H1 (cell line): Measurements from ENCODE around the gene RGN. TPM values are rescaled to one million over a fixed set of nuclear protein-coding genes. Genes with fewer than 3 reads are reported as not detected.

Source experiments
- CTCF ChIA-PET: fragments of 300-600 bp; sonication (Branson Sonifier 250); formaldehyde crosslinking; loops from one replicate; lab custom pipeline; 2021; ENCODE audit not compliant: partially characterized antibody; lab: Charles Lee
- POLR2A ChIA-PET: fragments of 300-600 bp; sonication (Branson Sonifier 250); formaldehyde crosslinking; loops from one replicate; lab custom pipeline; 2021; ENCODE audit warnings: inconsistent platforms; ENCODE audit not compliant: partially characterized antibody; lab: Charles Lee
- DNase-seq, 2 experiments: peaks; one replicate each; pipeline versions ENCODE4 v3.0.0 to v3.0.0-alpha.2; 2010 to 2022; ENCODE audit warnings: low spot score in 2 of 2, low read depth in 1 of 2, mixed read lengths in 1 of 2
- FAIRE-seq: peaks from 2 replicates; lab custom pipeline; 2011; peaks lifted over from hg19 to GRCh38; lab: Jason Lieb, UNC
- H2AFZ ChIP-seq: 2 replicates; pipeline ENCODE4 v1.8.1; 2012; ENCODE audit warnings: low read length, inconsistent platforms
- H2AK5ac ChIP-seq: 2 replicates; pipeline ENCODE4 v1.6.1; 2013; ENCODE audit warnings: low read depth, low read length
- H2BK120ac ChIP-seq: replicated peaks from 2 replicates; pipeline ENCODE3; 2013; ENCODE audit warnings: low read depth, low read length, inconsistent platforms
- H2BK12ac ChIP-seq: 2 replicates; pipeline ENCODE4 v1.6.1; 2013; ENCODE audit warnings: low read depth, low read length
- H2BK15ac ChIP-seq: 2 replicates; pipeline ENCODE4 v1.6.1; 2013; ENCODE audit warnings: low read length
- H2BK20ac ChIP-seq: 2 replicates; pipeline ENCODE4 v1.6.1; 2013; ENCODE audit warnings: low read length
- H2BK5ac ChIP-seq: 2 replicates; pipeline ENCODE4 v1.6.1; 2013; ENCODE audit warnings: low read depth, low read length
- H3K14ac ChIP-seq: 2 replicates; pipeline ENCODE4 v1.6.1; 2013; ENCODE audit warnings: inconsistent platforms; ENCODE audit not compliant: insufficient read length
- H3K18ac ChIP-seq: 2 replicates; pipeline ENCODE4 v1.6.1; 2013; ENCODE audit warnings: low read length; ENCODE audit errors: extremely low read depth
- H3K23ac ChIP-seq: 2 replicates; pipeline ENCODE4 v1.6.1; 2013; ENCODE audit warnings: inconsistent platforms; ENCODE audit not compliant: insufficient read length
- H3K23me2 ChIP-seq: 2 replicates; pipeline ENCODE4 v1.6.1; 2013; ENCODE audit warnings: low read depth, low read length
- H3K27ac ChIP-seq: 2 replicates; pipeline ENCODE4 v1.6.1; 2011; ENCODE audit warnings: low read depth, low read length, inconsistent platforms
- H3K27me3 ChIP-seq, 4 experiments: replicated peaks in 1 of 4; 1 replicate in 1 of 4; 2 replicates in 3 of 4; pipeline versions ENCODE4 v1.6.1 to v1.8.1; 2011 to 2013; ENCODE audit warnings: low read length in 3 of 4, mild to moderate bottlenecking in 3 of 4, inconsistent platforms in 2 of 4, mixed read lengths in 2 of 4, moderate library complexity in 1 of 4; ENCODE audit not compliant: control insufficient read depth in 3 of 4, insufficient read depth in 3 of 4; ENCODE audit errors: extremely low read depth in 1 of 4
- H3K36me3 ChIP-seq, 4 experiments: 2 replicates each; pipeline versions ENCODE4 v1.6.1 to v1.8.1; 2011 to 2013; ENCODE audit warnings: mild to moderate bottlenecking in 4 of 4, low read length in 3 of 4, moderate library complexity in 2 of 4, control low read depth in 1 of 4, inconsistent platforms in 1 of 4; ENCODE audit not compliant: insufficient read depth in 4 of 4, control insufficient read depth in 2 of 4
- H3K4ac ChIP-seq: replicated peaks from 2 replicates; pipeline ENCODE3; 2013; ENCODE audit warnings: low read length, low read depth, mixed read lengths, inconsistent platforms; ENCODE audit not compliant: insufficient read length
- H3K4me1 ChIP-seq, 4 experiments: replicated peaks in 1 of 4; 1 replicate in 1 of 4; 2 replicates in 3 of 4; pipeline versions ENCODE4 v1.6.1 to v1.8.1; 2011 to 2013; ENCODE audit warnings: low read length in 3 of 4, inconsistent platforms in 2 of 4, mixed read lengths in 1 of 4; ENCODE audit not compliant: insufficient read depth in 4 of 4, control insufficient read depth in 3 of 4
- H3K4me2 ChIP-seq, 2 experiments: 2 replicates each; pipeline versions ENCODE4 v1.6.1 to v1.8.1; 2011 to 2013; ENCODE audit warnings: low read depth in 2 of 2, low read length in 2 of 2, control low read depth in 1 of 2, inconsistent platforms in 1 of 2, mild to moderate bottlenecking in 1 of 2; ENCODE audit not compliant: insufficient read depth in 1 of 2
- H3K4me3 ChIP-seq, 4 experiments: fragments of 200-600, 300-600 bp in 1 of 4; sonication (generic), shearing (Covaris generic), sonication (Bioruptor Twin) in 1 of 4; 2 replicates each; pipeline versions ENCODE4 v1.5.1 to v1.8.1; 2011 to 2016; ENCODE audit warnings: low read length in 4 of 4, low read depth in 3 of 4, control low read depth in 2 of 4, inconsistent platforms in 2 of 4, mild to moderate bottlenecking in 2 of 4, mixed read lengths in 1 of 4, moderate library complexity in 1 of 4; ENCODE audit not compliant: insufficient read depth in 2 of 4; ENCODE audit errors: extremely low read depth in 1 of 4
- H3K56ac ChIP-seq: replicated peaks from 2 replicates; pipeline ENCODE3; 2013; ENCODE audit warnings: low read depth, mild to moderate bottlenecking, mixed read lengths, low read length, inconsistent platforms; ENCODE audit not compliant: insufficient read length
- H3K79me1 ChIP-seq: 2 replicates; pipeline ENCODE4 v1.6.1; 2013; ENCODE audit warnings: low read depth, low read length, control low read depth
- H3K79me2 ChIP-seq, 2 experiments: 2 replicates each; pipeline versions ENCODE4 v1.6.1 to v1.8.1; 2012 to 2013; ENCODE audit warnings: low read length in 2 of 2, mild to moderate bottlenecking in 2 of 2, inconsistent platforms in 1 of 2; ENCODE audit not compliant: insufficient read depth in 2 of 2, control insufficient read depth in 1 of 2
- H3K9ac ChIP-seq, 4 experiments: replicated peaks in 1 of 4; 1 replicate in 1 of 4; 2 replicates in 3 of 4; pipeline versions ENCODE4 v1.6.1 to v1.8.1; 2011 to 2013; ENCODE audit warnings: low read depth in 3 of 4, low read length in 3 of 4, control low read depth in 2 of 4, mild to moderate bottlenecking in 2 of 4, moderate library complexity in 2 of 4, inconsistent platforms in 1 of 4; ENCODE audit errors: extremely low read depth in 1 of 4
- H3K9me3 ChIP-seq, 2 experiments: 2 replicates each; pipeline versions ENCODE4 v1.6.1 to v1.8.1; 2012 to 2013; ENCODE audit warnings: mild to moderate bottlenecking in 2 of 2, moderate library complexity in 2 of 2, control low read depth in 1 of 2, inconsistent platforms in 1 of 2, low read depth in 1 of 2, low read length in 1 of 2, mixed read lengths in 1 of 2; ENCODE audit not compliant: insufficient read depth in 2 of 2
- H4K20me1 ChIP-seq, 2 experiments: replicated peaks in 1 of 2; 2 replicates each; pipeline versions ENCODE3 to v1.8.1; 2011 to 2013; ENCODE audit warnings: inconsistent platforms in 2 of 2, low read length in 2 of 2, mild to moderate bottlenecking in 1 of 2; ENCODE audit not compliant: insufficient read depth in 2 of 2, control insufficient read depth in 1 of 2
- H4K5ac ChIP-seq: 2 replicates; pipeline ENCODE4 v1.6.1; 2013; ENCODE audit warnings: low read length, low read depth, mixed read lengths, inconsistent platforms; ENCODE audit not compliant: insufficient read length
- H4K8ac ChIP-seq: 2 replicates; pipeline ENCODE4 v1.8.0; 2013; ENCODE audit warnings: mild to moderate bottlenecking, moderate library complexity, low read length, inconsistent platforms; ENCODE audit not compliant: insufficient read depth; ENCODE audit errors: extremely low read depth
- H4K91ac ChIP-seq: replicated peaks from 2 replicates; pipeline ENCODE3; 2013; ENCODE audit warnings: low read length, mixed read lengths, inconsistent platforms; ENCODE audit not compliant: insufficient read length
- BCL11A ChIP-seq, 2 experiments: IDR thresholded peaks; one replicate each; pipeline ENCODE4 v1.6.1; 2011; ENCODE audit warnings: low read depth in 2 of 2, low read length in 2 of 2, mild to moderate bottlenecking in 2 of 2
- EZH2 ChIP-seq: fragments of 200-600 bp; sonication (generic); IDR thresholded peaks from 2 replicates; pipeline ENCODE4 v1.7.1; 2012; ENCODE audit warnings: low read depth, mild to moderate bottlenecking, moderate library complexity, low read length, inconsistent platforms; ENCODE audit not compliant: severe bottlenecking
- JUND ChIP-seq: IDR thresholded peaks from 2 replicates; pipeline ENCODE4 v1.6.1; 2011; ENCODE audit warnings: mild to moderate bottlenecking, improper control_type of control experiment, low read length
- KDM1A ChIP-seq: fragments of 200-600, 300-600 bp; sonication (generic); IDR thresholded peaks from 2 replicates; pipeline ENCODE4 v1.7.1; 2016; ENCODE audit warnings: mild to moderate bottlenecking, low read length, borderline replicate concordance
- KDM4A ChIP-seq: IDR thresholded peaks from one replicate; pipeline ENCODE4 v1.7.1; 2012; ENCODE audit warnings: low read depth, mild to moderate bottlenecking, moderate library complexity, low read length, inconsistent platforms; ENCODE audit not compliant: severe bottlenecking
- KDM5A ChIP-seq: fragments of 200-600 bp; IDR thresholded peaks from 2 replicates; pipeline ENCODE4 v1.7.1; 2012; ENCODE audit warnings: mild to moderate bottlenecking, low read length, inconsistent platforms, mixed read lengths
- NRF1 ChIP-seq: IDR thresholded peaks from 2 replicates; pipeline ENCODE4 v1.6.1; 2011; ENCODE audit warnings: mild to moderate bottlenecking, low read depth, low read length, improper control_type of control experiment
- RAD21 ChIP-seq, 2 experiments: IDR thresholded peaks in 1 of 2; conservative IDR thresholded peaks in 1 of 2; 2 replicates each; pipeline ENCODE4 v1.6.1; 2011; ENCODE audit warnings: low read depth in 2 of 2, low read length in 2 of 2, improper control_type of control experiment in 1 of 2, inconsistent platforms in 1 of 2, mild to moderate bottlenecking in 1 of 2, moderate library complexity in 1 of 2
- SP4 ChIP-seq: IDR thresholded peaks from 2 replicates; pipeline ENCODE4 v1.6.1; 2012; ENCODE audit warnings: low read length, inconsistent platforms
- TAF1 ChIP-seq: IDR thresholded peaks from 2 replicates; pipeline ENCODE4 v1.6.1; 2011; ENCODE audit warnings: mild to moderate bottlenecking, low read depth, low read length
- WGBS, 2 experiments: shearing (Covaris generic) in 1 of 2; methylation state at CpG; one replicate each; pipeline versions ENCODE4 v1.1.6 to v1.1.7; 2013 to 2015; ENCODE audit warnings: low lambda C conversion rate in 2 of 2, mixed read lengths in 2 of 2, inconsistent platforms in 1 of 2, low coverage in 1 of 2, missing lambda C conversion rate in 1 of 2; ENCODE audit not compliant: insufficient replicate concordance in 2 of 2, insufficient coverage in 1 of 2, insufficient read length in 1 of 2; ENCODE audit errors: extremely low coverage in 1 of 2, missing lambda C conversion rate in 1 of 2; 5-methylcytosine and 5-hydroxymethylcytosine counted together
- polyA plus RNA-seq, 7 experiments: library from polyadenylated mRNA; depleted of rRNA in 3 of 7; stranded (reverse) in 5 of 7; unstranded in 2 of 7; fragments of >200 nt in 5 of 7; fragments of 200-250 nt in 2 of 7; gene quantifications; 1 replicate in 5 of 7; 2 replicates in 1 of 7; 4 replicates in 1 of 7; pipeline versions ENCODE4 v1.2.1 to v1.2.3, GENCODE V29; 2011 to 2013; ENCODE audit warnings: missing spikeins in 2 of 7, mixed read lengths in 2 of 7
- total RNA-seq: library from RNA; stranded (reverse); fragmentation: NEBNext Ultra II Directional; extraction: Animal tissue kit (Norgen Biotek cat#: 25700); gene quantifications from 2 replicates; pipeline ENCODE4 v1.2.1, GENCODE V29; 2021
- TF ChIP-seq, protein P1 (sequence below): IDR thresholded peaks from 2 replicates; pipeline ENCODE4 v1.6.1; 2011; ENCODE audit warnings: low read depth, mild to moderate bottlenecking, low read length; ENCODE audit not compliant: insufficient read depth

The RGN gene
- total and polyA plus RNA-seq, 2 of the 8 experiments (the other 6 are each of a cell fraction or from before 2014, with no cell fraction given): 0.32 to 3.1 TPM

- ChIA-PET POLR2A (interaction anchor here (0.5 kb wide), 1 partner anchor 34 kb away, joined by 3 read pairs; no protein-coding TSS in a partner anchor), CTCF (interaction anchor here (1.0 to 1.2 kb wide), 2 partner anchors 34 to 86 kb away, joined by 3 to 4 read pairs; partner anchors contain the start of genes NDUFB11 and RBM10)
- DNase-seq (no peak), FAIRE-seq (no peak)
- Histone ChIP-seq H3K4me3 (no peak overlapping the region), H4K91ac (no peak overlapping the region), H3K4me2 (no peak overlapping the region), H2BK15ac (no peak overlapping the region), H2BK12ac (no peak overlapping the region), H3K18ac (no peak overlapping the region), H3K9me3 (no peaks in the 10 kb centered on the region), H3K14ac (no peak overlapping the region), H3K79me2 (no peaks in the 10 kb centered on the region), H4K8ac (no peak overlapping the region), H3K56ac (no peak overlapping the region), H3K23ac (no peak overlapping the region), H2BK20ac (no peak overlapping the region), H2BK5ac (no peak overlapping the region), H4K20me1 (no peaks in the 10 kb centered on the region), H3K9ac (no peak overlapping the region), H4K5ac (no peak overlapping the region), H3K4ac (no peak overlapping the region), H3K4me1 (no peaks in the 10 kb centered on the region), H3K36me3 (peaks cover 0 to 8% (median 2%) of the 10 kb centered on the region in 4 experiments; a peak in 4 of 8 replicates), H2AK5ac (no peak overlapping the region), H2AFZ (no peak overlapping the region), H3K27me3 (no peaks in the 10 kb centered on the region), H3K23me2 (no peaks in the 10 kb centered on the region), H3K79me1 (no peaks in the 10 kb centered on the region), H3K27ac (no peak overlapping the region), H2BK120ac (no peak overlapping the region)
- WGBS, 2 experiments: 88% methylated on average over 1 of the region's 1 CpG; no CpG with 5 or more reads in 1 of the 2 experiments
- TF ChIP-seq KDM5A: no peak
- TF ChIP-seq SP4: no peak
- TF ChIP-seq JUND: no peak
- TF ChIP-seq KDM4A: no peak
- no peak for TF ChIP-seq NRF1
- TF ChIP-seq BCL11A (IDR thresholded peaks at IDR 0.05; ENCODE audit: low read depth in 2 of 2, low read length in 2 of 2): no peak
- no peak for TF ChIP-seq RAD21 (IDR thresholded peaks at IDR 0.05 in 1 of 2, conservative IDR thresholded peaks at IDR 0.05 in 1 of 2; ENCODE audit: low read depth in 2 of 2, low read length in 2 of 2)
- no peak for TF ChIP-seq KDM1A
- no peak for TF ChIP-seq TAF1
- TF ChIP-seq, protein P1, sequence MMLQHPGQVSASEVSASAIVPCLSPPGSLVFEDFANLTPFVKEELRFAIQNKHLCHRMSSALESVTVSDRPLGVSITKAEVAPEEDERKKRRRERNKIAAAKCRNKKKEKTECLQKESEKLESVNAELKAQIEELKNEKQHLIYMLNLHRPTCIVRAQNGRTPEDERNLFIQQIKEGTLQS: no peak
- TF ChIP-seq EZH2: no peak
These were observed 18.9 kb upstream of the RGN start for GRCh38 chrX:47059142-47059874.
